GM21447 (cell line): Measurements from ENCODE around the gene CELF1.
"Not testable (repeated sequence)": the region's sequence is repeated elsewhere in the genome, so short reads cannot be mapped to it uniquely, and the experiment has no call there.

Experiments used
- ATAC-seq: cut with Tn5 transposase; IDR thresholded peaks from one replicate; pipeline ENCODE4 v1.9.1; 2021; ENCODE audit not compliant: unreplicated experiment

The CELF1 gene

GRCh38 chr11:47488674-47489394 lies 64.1 kb downstream of the CELF1 start:
- no peak for ATAC-seq

GRCh38 chr11:47488111-47488510 lies 64.8 kb downstream of the CELF1 start:
- no peak for ATAC-seq

GRCh38 chr11:47487421-47487820 lies 65.5 kb downstream of the CELF1 start:
- no peak for ATAC-seq

- no peak for ATAC-seq
Observed at GRCh38 chr11:47485107-47485506, 67.8 kb downstream of the CELF1 start.

GRCh38 chr11:47483457-47483856 lies 69.5 kb downstream of the CELF1 start:
- ATAC-seq: no peak

GRCh38 chr11:47480762-47481161 lies 72.2 kb downstream of the CELF1 start:
- no peak for ATAC-seq

GRCh38 chr11:47478651-47479329 lies 74.1 kb downstream of the CELF1 start:
- ATAC-seq: no peak

GRCh38 chr11:47477753-47478152 lies 75.2 kb downstream of the CELF1 start:
- ATAC-seq: no peak

GRCh38 chr11:47477323-47477722 lies 75.6 kb downstream of the CELF1 start:
- ATAC-seq: no peak

GRCh38 chr11:47470671-47471070 lies 82.3 kb downstream of the CELF1 start:
- ATAC-seq: no peak

- no peak for ATAC-seq
Observed at GRCh38 chr11:47469361-47470179, 83.4 kb downstream of the CELF1 start.

GRCh38 chr11:47468598-47469214 lies 84.2 kb downstream of the CELF1 start:
- ATAC-seq: no peak

GRCh38 chr11:47467357-47467756 lies 85.6 kb downstream of the CELF1 start:
- no peak for ATAC-seq

- ATAC-seq: no peak
Observed at GRCh38 chr11:47466701-47467250, 86.2 kb downstream of the CELF1 start.

GRCh38 chr11:47466201-47466600 lies 86.7 kb downstream of the CELF1 start:
- ATAC-seq: no peak

GRCh38 chr11:47464483-47464882 lies 88.4 kb downstream of the CELF1 start:
- no peak for ATAC-seq

- ATAC-seq: no peak
Observed at GRCh38 chr11:47461876-47462275, 91.1 kb downstream of the CELF1 start.

GRCh38 chr11:47460571-47461235 lies 92.2 kb downstream of the CELF1 start:
- ATAC-seq: no peak

GRCh38 chr11:47454258-47454671 lies 98.7 kb downstream of the CELF1 start:
- ATAC-seq: not testable (repeated sequence)

GRCh38 chr11:47453365-47453764 lies 99.6 kb downstream of the CELF1 start:
- no peak for ATAC-seq
